Lower leg skin (tissue), 3 donors: ENCODE data around the gene DCLK2.

Source experiments
- POLR2A ChIP-seq, 2 donors: fragments of 450-650 bp; IDR thresholded peaks; one replicate each; pipeline ENCODE4 v1.6.1; 2016 to 2017; ENCODE audit warnings: antibody characterized with exemption in 2 of 2, mild to moderate bottlenecking in 1 of 2, moderate library complexity in 1 of 2
- TF ChIP-seq, protein P1 (sequence below), 3 donors: fragments of 450-650 bp; IDR thresholded peaks; one replicate each; pipeline ENCODE4 v1.5.1; 2016; ENCODE audit warnings: antibody characterized with exemption in 3 of 3, mild to moderate bottlenecking in 3 of 3, moderate library complexity in 2 of 3

DNA sequence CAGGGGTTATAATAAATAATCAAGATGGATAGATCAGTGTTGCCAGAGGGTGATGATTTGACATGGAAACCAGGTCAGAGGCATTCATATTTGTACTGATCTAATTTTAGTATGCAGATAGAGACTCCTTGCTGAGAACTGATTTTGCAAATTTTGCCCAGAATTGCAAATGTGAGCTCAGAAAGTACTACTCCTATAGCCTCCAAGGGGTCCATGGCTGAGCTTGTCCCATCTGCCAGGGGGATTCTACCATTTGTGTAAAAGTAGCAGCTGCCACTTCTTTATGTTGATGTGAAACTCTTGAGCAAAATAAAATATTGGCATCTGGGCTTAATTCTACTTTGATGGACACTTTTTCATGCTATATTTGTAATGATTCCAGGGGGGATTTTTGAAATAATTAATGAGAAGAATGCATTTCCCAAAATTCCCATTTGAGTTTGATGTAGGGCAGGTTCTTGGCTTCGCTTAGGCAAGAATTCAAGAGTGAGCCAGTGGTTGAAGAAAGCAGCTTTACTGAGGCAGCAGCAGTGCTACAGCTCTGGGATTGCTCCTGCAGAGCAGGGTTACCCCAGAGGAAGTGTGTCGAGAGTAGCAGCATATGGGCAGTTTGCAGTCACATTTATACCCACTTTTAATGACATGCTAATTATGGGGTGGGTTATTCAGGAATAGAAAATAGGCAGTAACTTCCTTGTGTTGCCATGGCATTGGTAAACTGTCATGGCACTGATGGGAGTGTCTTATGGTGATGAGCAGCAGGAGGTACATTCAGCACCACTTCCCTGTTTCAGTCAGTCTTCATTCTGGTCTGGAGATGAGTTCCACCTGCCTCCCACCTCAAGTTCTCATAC lies 38.7 kb upstream of the DCLK2 start:
- TF ChIP-seq, protein P1, sequence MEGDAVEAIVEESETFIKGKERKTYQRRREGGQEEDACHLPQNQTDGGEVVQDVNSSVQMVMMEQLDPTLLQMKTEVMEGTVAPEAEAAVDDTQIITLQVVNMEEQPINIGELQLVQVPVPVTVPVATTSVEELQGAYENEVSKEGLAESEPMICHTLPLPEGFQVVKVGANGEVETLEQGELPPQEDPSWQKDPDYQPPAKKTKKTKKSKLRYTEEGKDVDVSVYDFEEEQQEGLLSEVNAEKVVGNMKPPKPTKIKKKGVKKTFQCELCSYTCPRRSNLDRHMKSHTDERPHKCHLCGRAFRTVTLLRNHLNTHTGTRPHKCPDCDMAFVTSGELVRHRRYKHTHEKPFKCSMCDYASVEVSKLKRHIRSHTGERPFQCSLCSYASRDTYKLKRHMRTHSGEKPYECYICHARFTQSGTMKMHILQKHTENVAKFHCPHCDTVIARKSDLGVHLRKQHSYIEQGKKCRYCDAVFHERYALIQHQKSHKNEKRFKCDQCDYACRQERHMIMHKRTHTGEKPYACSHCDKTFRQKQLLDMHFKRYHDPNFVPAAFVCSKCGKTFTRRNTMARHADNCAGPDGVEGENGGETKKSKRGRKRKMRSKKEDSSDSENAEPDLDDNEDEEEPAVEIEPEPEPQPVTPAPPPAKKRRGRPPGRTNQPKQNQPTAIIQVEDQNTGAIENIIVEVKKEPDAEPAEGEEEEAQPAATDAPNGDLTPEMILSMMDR (IDR thresholded peaks at IDR 0.05), result no peak
- no peak for TF ChIP-seq POLR2A (IDR thresholded peaks at IDR 0.05)
